GM19452 (cell line): Measurements from ENCODE around the gene BRAF.
"Not testable (repeated sequence)": the region's sequence is repeated elsewhere in the genome, so short reads cannot be mapped to it uniquely, and the experiment has no call there.

Experiments used
- ATAC-seq: cut with Tn5 transposase; IDR thresholded peaks from one replicate; pipeline ENCODE4 v1.9.1; 2021; ENCODE audit not compliant: unreplicated experiment

Gene BRAF

DNA sequence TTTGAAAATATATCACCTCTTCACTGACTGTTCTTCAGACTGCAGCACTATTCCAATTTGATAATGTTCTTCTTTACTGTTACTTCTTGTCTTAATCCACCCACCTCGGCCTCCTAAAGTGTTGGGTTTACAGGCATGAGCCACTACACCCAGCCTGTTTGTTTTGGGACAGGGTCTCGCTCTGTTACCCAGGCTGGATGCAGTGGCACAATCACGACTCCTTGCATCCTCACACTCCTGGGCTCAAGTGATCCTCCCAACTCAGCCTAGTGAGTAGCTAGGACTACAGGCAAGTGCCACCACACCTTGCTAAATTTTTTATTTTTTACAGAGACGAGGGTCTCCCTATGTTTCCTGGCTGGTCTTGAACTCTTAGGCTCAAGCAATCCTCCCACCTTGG, 150.4 kb downstream of the BRAF start:
- no peak for ATAC-seq

- ATAC-seq = no peak
Measured at GRCh38 chr7:140773104-140773503, 151.6 kb downstream of the BRAF start.

- ATAC-seq = no peak
Measured at GRCh38 chr7:140771826-140772225, 152.9 kb downstream of the BRAF start.

- ATAC-seq = no peak
Measured at GRCh38 chr7:140769852-140770251, 154.9 kb downstream of the BRAF start.

DNA sequence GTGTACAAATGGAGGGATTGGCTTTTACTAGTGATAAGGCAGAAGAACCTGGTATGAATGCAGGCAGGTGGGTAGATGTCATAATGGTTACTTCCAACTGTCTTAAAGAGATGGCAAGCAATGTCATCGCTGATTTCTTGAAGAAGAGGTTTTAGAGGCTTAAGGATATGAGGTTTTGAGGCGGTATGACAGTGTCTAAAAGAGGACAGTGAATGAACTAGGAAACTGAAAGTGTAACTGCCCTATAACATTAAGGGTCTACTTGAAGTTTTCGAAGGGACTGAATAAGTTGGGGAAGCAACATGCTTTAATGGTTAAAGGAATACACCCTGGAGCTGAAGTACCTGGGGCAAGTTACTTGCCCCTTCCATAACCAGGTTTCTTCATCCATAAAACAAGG, 157.3 kb downstream of the BRAF start:
- ATAC-seq = no peak

GRCh38 chr7:140765441-140765840, 159.3 kb downstream of the BRAF start:
- not testable (repeated sequence) for ATAC-seq

- ATAC-seq = not testable (repeated sequence)
Measured at GRCh38 chr7:140763166-140763565, 161.6 kb downstream of the BRAF start.

DNA sequence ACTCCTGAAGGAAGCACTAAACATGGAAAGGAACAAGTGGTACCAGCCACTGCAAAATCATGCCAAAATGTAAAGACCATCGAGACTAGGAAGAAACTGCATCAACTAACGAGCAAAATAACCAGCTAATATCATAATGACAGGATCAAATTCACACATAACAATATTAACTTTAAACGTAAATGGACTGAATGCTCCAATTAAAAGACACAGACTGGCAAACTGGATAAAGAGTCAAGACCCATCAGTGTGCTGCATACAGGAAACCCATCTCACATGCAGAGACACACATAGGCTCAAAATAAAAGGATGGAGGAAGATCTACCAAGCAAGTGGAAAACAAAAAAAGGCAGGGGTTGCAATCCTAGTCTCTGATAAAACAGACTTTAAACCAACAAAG, 163.4 kb downstream of the BRAF start:
- not testable (repeated sequence) for ATAC-seq

DNA sequence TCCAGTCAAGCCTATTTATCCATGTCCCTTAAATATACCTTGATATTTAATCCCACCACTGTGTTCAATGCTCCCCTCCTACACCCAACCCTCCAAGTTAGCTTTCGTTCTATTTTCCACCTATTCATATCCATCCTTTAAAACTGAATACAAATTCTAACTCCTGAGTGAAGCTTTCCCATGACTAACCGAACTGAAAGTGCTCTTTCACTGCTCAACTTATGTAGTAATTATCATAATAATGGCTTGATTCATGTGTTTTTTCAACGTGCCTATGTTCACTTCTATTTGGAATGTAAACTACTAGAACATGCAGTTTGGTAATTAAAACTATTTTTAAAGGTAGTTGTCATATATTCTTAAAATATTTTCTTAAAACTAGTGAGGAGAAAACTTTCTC, 170.2 kb downstream of the BRAF start:
- ATAC-seq = no peak

GRCh38 chr7:140752533-140752932, 172.2 kb downstream of the BRAF start:
- ATAC-seq = no peak

DNA sequence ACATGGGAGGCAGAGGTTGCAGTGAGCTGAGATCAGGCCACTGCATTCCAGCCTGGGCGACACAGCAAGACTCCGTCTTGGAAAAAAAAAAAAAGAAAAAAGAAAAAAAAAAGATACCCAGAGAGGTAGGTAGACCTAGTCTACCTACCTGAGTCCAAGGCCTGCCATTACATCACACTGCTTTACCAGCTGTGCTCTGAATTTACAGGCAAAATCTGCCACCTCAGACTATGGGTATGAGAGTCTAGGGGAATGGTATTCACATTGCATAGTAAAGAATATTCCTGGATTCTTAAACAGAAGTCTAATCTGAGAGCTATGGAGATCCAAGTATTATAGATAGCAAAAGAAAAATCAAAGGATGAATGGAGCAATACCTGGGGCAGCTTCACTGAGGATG, 178.0 kb downstream of the BRAF start:
- no peak for ATAC-seq

DNA sequence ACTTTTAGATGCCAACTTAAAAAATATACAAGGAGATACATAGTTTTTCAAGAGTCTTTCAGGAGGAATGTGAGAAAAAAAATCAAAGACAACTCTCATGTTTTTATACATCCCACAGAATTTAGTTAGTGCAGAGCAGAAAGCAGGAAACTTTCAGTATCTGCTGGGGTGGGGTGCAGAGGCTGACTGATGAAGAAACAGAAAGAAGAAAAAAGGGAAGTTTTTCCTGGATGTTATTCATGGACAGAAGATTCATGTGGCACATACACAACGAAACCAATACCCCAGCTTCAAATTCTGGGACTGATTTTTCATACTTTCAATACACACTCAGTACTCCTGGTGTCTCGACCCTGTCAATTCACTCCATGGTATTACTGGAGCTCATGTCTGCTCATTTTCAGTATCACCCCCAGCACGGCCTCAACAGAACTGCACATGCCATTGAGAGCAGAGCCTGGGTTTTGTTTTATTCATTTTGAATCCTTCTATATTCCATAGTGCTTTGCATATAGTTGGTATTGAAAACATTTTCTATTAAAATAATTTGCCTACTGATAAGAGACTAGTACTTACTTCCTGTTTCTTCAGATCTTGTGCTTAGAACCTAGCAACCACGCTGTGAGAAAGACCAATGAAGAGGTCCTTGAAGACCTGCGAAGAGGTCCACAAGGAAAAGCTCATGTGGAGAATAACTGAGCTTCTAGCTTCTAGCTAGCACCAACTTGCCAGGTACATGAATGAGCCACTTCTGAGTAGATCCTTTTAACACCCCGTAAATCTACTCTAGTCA, 179.3 kb downstream of the BRAF start:
- ATAC-seq = no peak

- no peak for ATAC-seq
Measured at GRCh38 chr7:140744005-140744404, 180.7 kb downstream of the BRAF start.

GRCh38 chr7:140743255-140743654, 181.5 kb downstream of the BRAF start:
- ATAC-seq = not testable (repeated sequence)

GRCh38 chr7:140738280-140738679, 186.4 kb downstream of the BRAF start:
- ATAC-seq = no peak

DNA sequence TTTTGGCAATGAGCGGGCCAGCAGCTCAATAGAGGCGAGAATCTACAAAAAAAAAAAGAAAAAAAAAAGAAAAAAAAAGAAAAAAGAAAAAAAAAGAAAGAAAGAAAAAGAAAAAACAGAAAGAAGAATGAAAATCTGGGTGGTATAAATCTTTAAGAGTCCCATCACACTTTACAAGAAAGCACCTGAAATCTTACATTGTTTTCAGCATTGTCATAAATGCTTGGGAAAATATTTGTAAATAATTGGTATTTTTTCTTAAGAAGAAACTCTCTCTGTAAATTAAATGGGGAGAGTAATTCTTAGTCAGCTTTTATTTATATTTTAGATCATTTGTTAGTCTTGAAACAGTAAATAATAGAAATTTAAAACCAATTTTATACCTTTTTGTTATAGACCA, 190.0 kb downstream of the BRAF start:
- no peak for ATAC-seq

DNA sequence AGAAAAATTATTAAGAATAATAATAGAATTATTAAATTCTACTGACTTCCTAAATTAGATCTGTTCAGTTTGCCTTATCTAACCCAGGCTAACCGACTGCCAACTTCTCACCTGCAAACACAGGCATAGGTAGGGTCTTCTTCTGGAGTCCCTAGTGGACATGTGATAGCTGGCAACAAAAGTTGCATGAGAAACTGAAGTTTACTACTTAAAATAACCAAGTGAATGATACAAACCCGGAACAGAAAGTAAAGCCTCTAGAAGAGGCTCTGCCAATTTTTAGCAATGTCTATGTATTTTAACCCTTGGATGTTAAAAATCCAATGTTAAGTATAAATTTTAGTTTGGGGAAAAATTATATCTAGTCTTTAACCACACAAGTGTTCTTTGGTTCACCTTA, 190.6 kb downstream of the BRAF start:
- ATAC-seq = no peak

DNA sequence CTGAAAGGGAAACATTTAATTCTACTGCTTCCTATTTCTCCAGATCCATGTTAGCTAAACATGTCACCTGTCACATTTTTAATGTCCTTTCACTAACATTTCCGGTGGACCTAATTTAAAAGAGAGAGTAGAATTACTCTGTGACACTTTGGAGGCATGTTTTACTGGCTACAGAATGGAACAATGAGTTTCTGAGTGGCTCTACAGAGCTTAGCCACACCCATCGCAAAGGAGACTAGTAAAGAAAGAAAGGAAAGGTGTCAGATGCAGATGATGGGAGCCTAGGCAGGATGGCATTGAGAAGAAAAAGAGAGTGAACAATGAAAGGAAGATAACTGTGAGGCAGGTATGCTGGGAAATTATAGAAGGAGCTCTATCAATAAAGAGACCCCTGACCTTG, 192.3 kb downstream of the BRAF start:
- no peak for ATAC-seq

DNA sequence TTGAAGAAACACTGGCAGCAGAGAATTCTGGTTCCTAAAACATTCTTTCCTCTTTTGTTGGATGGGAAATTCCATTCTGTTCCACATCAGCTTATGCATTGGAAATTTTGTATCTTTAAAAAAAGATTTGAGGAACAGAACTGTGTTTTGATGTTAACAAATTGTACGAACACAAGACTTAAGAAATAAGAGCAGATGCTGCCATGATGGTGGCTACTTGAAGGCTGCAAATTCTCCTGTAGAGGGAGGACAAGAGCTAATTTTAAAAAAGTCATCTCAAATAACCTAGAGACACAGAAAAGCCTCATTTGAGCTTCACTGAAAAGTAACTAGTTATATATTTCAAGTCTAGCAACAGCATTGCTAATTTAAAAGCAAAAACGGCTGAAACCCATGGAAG, 198.4 kb downstream of the BRAF start:
- ATAC-seq = no peak

DNA sequence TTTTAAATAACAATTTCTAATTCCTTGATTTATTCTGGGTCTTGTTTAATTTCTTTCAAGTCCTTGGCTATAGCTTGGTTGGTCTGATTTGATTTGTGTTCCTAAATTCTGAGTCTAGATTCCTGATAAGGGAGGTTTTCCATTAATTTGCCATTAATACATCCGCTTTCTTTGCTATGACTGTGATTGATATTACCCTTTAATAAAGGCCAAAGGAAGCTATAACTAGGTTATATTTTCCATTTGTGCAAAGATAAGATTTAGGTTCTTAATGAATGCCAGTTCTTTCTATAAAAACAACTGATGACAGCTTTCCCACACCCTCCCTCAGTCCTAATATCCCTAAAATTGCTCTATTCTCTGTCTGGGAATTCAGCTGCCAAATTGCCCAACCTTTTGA, 200.0 kb downstream of the BRAF start:
- ATAC-seq = no peak

- no peak for ATAC-seq
Measured at GRCh38 chr7:140723574-140723973, 201.2 kb downstream of the BRAF start.

- ATAC-seq = no peak
Measured at GRCh38 chr7:140723006-140723405, 201.7 kb downstream of the BRAF start.

- ATAC-seq = no peak
Measured at GRCh38 chr7:140722254-140722653, 202.5 kb downstream of the BRAF start.
